ENCODE measurements around the gene FAF1. TPM values are rescaled to one million over a fixed set of nuclear protein-coding genes. Genes with fewer than 3 reads are reported as not detected.
"Not testable (repeated sequence)": the region's sequence is repeated elsewhere in the genome, so short reads cannot be mapped to it uniquely, and the experiment has no call there.

Gene FAF1
- total RNA-seq, 1 donor: 49.6 TPM

GRCh38 chr1:50531601-50532000 is 428.5 kb downstream of the FAF1 start:
- Histone ChIP-seq H3K9me3 (ENCODE audit: low read depth, low read length) (no peaks in the 10 kb centered on the region), H3K27me3 (ENCODE audit: insufficient read depth, low read length) (no peaks in the 10 kb centered on the region), H3K4me1 (ENCODE audit: insufficient read depth, low read length) (no peaks in the 10 kb centered on the region), H3K4me3 (ENCODE audit: low read length) (no peak overlapping the region)

GRCh38 chr1:50531027-50531426 is 429.0 kb downstream of the FAF1 start:
- H3K27me3 ChIP-seq (ENCODE audit: insufficient read depth, low read length): no peaks in the 10 kb centered on the region
- no peaks in the 10 kb centered on the region for H3K9me3 ChIP-seq (ENCODE audit: low read depth, low read length)
- no peak overlapping the region for H3K4me3 ChIP-seq (ENCODE audit: low read length)
- H3K4me1 ChIP-seq (ENCODE audit: insufficient read depth, low read length): no peaks in the 10 kb centered on the region

- H3K4me1 ChIP-seq (ENCODE audit: insufficient read depth, low read length): no peaks in the 10 kb centered on the region
- H3K4me3 ChIP-seq (ENCODE audit: low read length): no peak overlapping the region
- H3K9me3 ChIP-seq (ENCODE audit: low read depth, low read length): no peaks in the 10 kb centered on the region
- H3K27me3 ChIP-seq (ENCODE audit: insufficient read depth, low read length): no peaks in the 10 kb centered on the region
Measured at GRCh38 chr1:50529510-50529909, 430.6 kb downstream of the FAF1 start.

- not testable (repeated sequence) for H3K9me3 ChIP-seq (ENCODE audit: low read depth, low read length); H3K27me3 ChIP-seq (ENCODE audit: insufficient read depth, low read length); H3K4me3 ChIP-seq (ENCODE audit: low read length); H3K4me1 ChIP-seq (ENCODE audit: insufficient read depth, low read length)
Measured at GRCh38 chr1:50527987-50528320, 432.1 kb downstream of the FAF1 start.

- Histone ChIP-seq H3K9me3 (ENCODE audit: low read depth, low read length) (peaks cover 8% of the 10 kb centered on the region), H3K4me1 (ENCODE audit: insufficient read depth, low read length) (no peaks in the 10 kb centered on the region), H3K4me3 (ENCODE audit: low read length) (no peak overlapping the region), H3K27me3 (ENCODE audit: insufficient read depth, low read length) (no peaks in the 10 kb centered on the region)
Measured at GRCh38 chr1:50527249-50527986, 432.6 kb downstream of the FAF1 start.

GRCh38 chr1:50526431-50526830 is 433.6 kb downstream of the FAF1 start:
- Histone ChIP-seq H3K4me3 (ENCODE audit: low read length) (no peak overlapping the region), H3K27me3 (ENCODE audit: insufficient read depth, low read length) (no peaks in the 10 kb centered on the region), H3K4me1 (ENCODE audit: insufficient read depth, low read length) (no peaks in the 10 kb centered on the region), H3K9me3 (ENCODE audit: low read depth, low read length) (peaks cover 8% of the 10 kb centered on the region)

GRCh38 chr1:50523548-50523947 is 436.5 kb downstream of the FAF1 start:
- no peaks in the 10 kb centered on the region for H3K4me1 ChIP-seq (ENCODE audit: insufficient read depth, low read length)
- no peaks in the 10 kb centered on the region for H3K27me3 ChIP-seq (ENCODE audit: insufficient read depth, low read length)
- no peak overlapping the region for H3K4me3 ChIP-seq (ENCODE audit: low read length)
- H3K9me3 ChIP-seq (ENCODE audit: low read depth, low read length): peaks cover 8% of the 10 kb centered on the region

- Histone ChIP-seq H3K27me3 (ENCODE audit: insufficient read depth, low read length) (no peaks in the 10 kb centered on the region), H3K4me1 (ENCODE audit: insufficient read depth, low read length) (no peaks in the 10 kb centered on the region), H3K4me3 (ENCODE audit: low read length) (no peak overlapping the region), H3K9me3 (ENCODE audit: low read depth, low read length) (peaks cover 8% of the 10 kb centered on the region)
Measured at GRCh38 chr1:50522691-50523342, 437.2 kb downstream of the FAF1 start.

GRCh38 chr1:50521703-50522102 is 438.4 kb downstream of the FAF1 start:
- Histone ChIP-seq H3K9me3 (ENCODE audit: low read depth, low read length) (peaks cover 8% of the 10 kb centered on the region), H3K4me3 (ENCODE audit: low read length) (no peak overlapping the region), H3K27me3 (ENCODE audit: insufficient read depth, low read length) (no peaks in the 10 kb centered on the region)

GRCh38 chr1:50517488-50517887 is 442.6 kb downstream of the FAF1 start:
- H3K4me1 ChIP-seq (ENCODE audit: insufficient read depth, low read length): no peaks in the 10 kb centered on the region
- H3K4me3 ChIP-seq (ENCODE audit: low read length): no peak overlapping the region
- H3K27me3 ChIP-seq (ENCODE audit: insufficient read depth, low read length): no peaks in the 10 kb centered on the region
- H3K9me3 ChIP-seq (ENCODE audit: low read depth, low read length): no peaks in the 10 kb centered on the region

More at GRCh38 chr1:50521703-50522102, 438.4 kb downstream of the FAF1 start:
- no peaks in the 10 kb centered on the region for H3K4me1 ChIP-seq (ENCODE audit: insufficient read depth, low read length)

GRCh38 chr1:50516056-50516455 is 444.0 kb downstream of the FAF1 start:
- Histone ChIP-seq H3K4me3 (ENCODE audit: low read length) (no peak overlapping the region), H3K9me3 (ENCODE audit: low read depth, low read length) (no peaks in the 10 kb centered on the region), H3K4me1 (ENCODE audit: insufficient read depth, low read length) (no peaks in the 10 kb centered on the region), H3K27me3 (ENCODE audit: insufficient read depth, low read length) (no peaks in the 10 kb centered on the region)

GRCh38 chr1:50508040-50508586 is 452.0 kb downstream of the FAF1 start:
- H3K4me3 ChIP-seq (ENCODE audit: low read length): no peak overlapping the region
- peaks cover 11% of the 10 kb centered on the region for H3K9me3 ChIP-seq (ENCODE audit: low read depth, low read length)
- no peaks in the 10 kb centered on the region for H3K4me1 ChIP-seq (ENCODE audit: insufficient read depth, low read length)
- H3K27me3 ChIP-seq (ENCODE audit: insufficient read depth, low read length): no peaks in the 10 kb centered on the region

GRCh38 chr1:50505427-50505826 is 454.6 kb downstream of the FAF1 start:
- H3K4me3 ChIP-seq (ENCODE audit: low read length): no peak overlapping the region
- H3K27me3 ChIP-seq (ENCODE audit: insufficient read depth, low read length): no peaks in the 10 kb centered on the region
- H3K9me3 ChIP-seq (ENCODE audit: low read depth, low read length): peaks cover 11% of the 10 kb centered on the region
- no peaks in the 10 kb centered on the region for H3K4me1 ChIP-seq (ENCODE audit: insufficient read depth, low read length)

GRCh38 chr1:50503515-50503914 is 456.6 kb downstream of the FAF1 start:
- Histone ChIP-seq H3K4me1 (ENCODE audit: insufficient read depth, low read length) (no peaks in the 10 kb centered on the region), H3K27me3 (ENCODE audit: insufficient read depth, low read length) (no peaks in the 10 kb centered on the region), H3K4me3 (ENCODE audit: low read length) (no peak overlapping the region), H3K9me3 (ENCODE audit: low read depth, low read length) (peaks cover 11% of the 10 kb centered on the region)

- Histone ChIP-seq H3K4me3 (ENCODE audit: low read length) (no peak overlapping the region), H3K9me3 (ENCODE audit: low read depth, low read length) (peaks cover 15% of the 10 kb centered on the region), H3K4me1 (ENCODE audit: insufficient read depth, low read length) (no peaks in the 10 kb centered on the region), H3K27me3 (ENCODE audit: insufficient read depth, low read length) (no peaks in the 10 kb centered on the region)
Measured at GRCh38 chr1:50502147-50502546, 457.9 kb downstream of the FAF1 start.

- Histone ChIP-seq H3K4me3 (ENCODE audit: low read length) (no peak overlapping the region), H3K4me1 (ENCODE audit: insufficient read depth, low read length) (no peaks in the 10 kb centered on the region), H3K9me3 (ENCODE audit: low read depth, low read length) (peaks cover 8% of the 10 kb centered on the region), H3K27me3 (ENCODE audit: insufficient read depth, low read length) (no peaks in the 10 kb centered on the region)
Measured at GRCh38 chr1:50497007-50497406, 463.1 kb downstream of the FAF1 start.

Measured in mononuclear cell (primary cell).